Stromal cell of bone marrow (primary cell): Measurements from ENCODE around the gene EFCAB3.
"Not testable (repeated sequence)": the region's sequence is repeated elsewhere in the genome, so short reads cannot be mapped to it uniquely, and the experiment has no call there.

ENCODE experiments used
- DNase-seq: peaks from one replicate; pipeline ENCODE4 v3.0.0-alpha.2; 2012; ENCODE audit warnings: low read depth

Gene EFCAB3

GRCh38 chr17:62380253-62380652 is at the start of gene EFCAB3:
EFCAB3 (plus strand) TSS chr17:62380553; CDS start chr17:62382980, 2,427 bp downstream.
- no peak for DNase-seq

GRCh38 chr17:62336527-62336926 is 43.8 kb upstream of the EFCAB3 start:
- no peak for DNase-seq

DNA sequence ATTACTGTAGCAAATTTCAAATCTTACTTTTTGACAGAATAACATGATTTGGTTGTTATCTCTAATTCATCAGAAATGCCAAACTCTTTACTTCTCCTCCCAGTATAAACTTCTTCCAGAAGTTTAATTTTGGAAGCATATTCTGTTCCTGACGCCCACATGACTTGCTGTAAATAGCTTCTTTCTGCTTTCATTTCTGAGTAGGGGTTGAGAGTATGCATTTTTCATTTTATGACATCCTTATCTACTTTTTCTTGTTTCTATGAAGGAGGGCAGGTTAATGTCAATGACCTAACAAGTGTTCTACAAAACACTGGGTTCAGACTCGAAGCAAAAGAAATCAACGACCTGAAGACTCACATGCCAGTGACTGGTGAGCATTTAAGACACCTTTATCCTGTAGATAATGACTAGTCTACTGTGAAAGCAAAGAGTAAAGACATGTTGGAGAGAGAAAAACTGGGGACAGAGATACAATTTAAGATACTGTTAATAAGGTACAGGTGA is 36.5 kb upstream of the EFCAB3 start:
- DNase-seq, result no peak

- DNase-seq, result no peak
Measured at GRCh38 chr17:62351176-62351575, 29.2 kb upstream of the EFCAB3 start.

GRCh38 chr17:62366191-62366590 is 14.2 kb upstream of the EFCAB3 start:
- no peak for DNase-seq

DNA sequence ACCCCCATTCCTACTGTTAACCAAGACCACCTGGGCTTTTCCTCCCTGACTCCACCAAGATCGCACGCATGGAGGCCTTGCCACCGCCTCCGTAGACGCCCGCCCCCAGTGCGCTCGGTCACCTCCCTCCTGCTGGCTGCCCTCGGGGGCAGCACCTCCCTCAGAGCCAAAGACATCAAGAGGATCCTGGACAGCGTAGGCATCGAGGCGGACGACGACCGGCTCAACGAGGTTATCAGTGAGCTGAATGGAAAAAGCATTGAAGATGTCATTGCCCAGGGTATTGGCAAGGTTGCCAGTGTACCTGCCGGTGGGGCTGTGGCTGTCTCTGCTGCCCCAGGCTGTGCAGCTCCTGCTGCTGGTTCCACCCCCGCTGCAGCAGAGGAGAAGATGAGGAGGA is 1.2 kb downstream of the EFCAB3 start:
- DNase-seq, result no peak

- DNase-seq, result no peak
Measured at GRCh38 chr17:62388856-62389255, 8.5 kb downstream of the EFCAB3 start.

- no peak for DNase-seq
Measured at GRCh38 chr17:62392908-62393307, 12.6 kb downstream of the EFCAB3 start.

- DNase-seq, result no peak
Measured at GRCh38 chr17:62398891-62399290, 18.5 kb downstream of the EFCAB3 start.

DNA sequence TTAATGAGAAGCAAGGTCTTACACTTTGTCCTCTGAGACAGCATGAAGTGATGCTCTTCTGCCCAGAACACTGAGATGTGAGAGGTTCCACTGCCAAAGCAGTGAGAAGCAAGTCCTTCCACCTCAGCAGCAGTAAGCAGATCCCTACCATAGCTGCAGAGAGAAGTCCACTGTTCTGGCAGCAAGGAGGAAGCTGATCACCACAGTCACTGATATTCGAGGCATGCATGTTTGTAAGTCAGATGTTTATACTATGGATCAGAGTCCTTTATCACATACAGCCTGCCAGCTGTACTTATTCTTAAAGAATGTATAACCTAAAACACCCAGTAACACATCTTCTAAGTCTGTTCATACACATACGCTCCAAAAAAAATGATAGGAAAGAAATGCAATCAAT is 25.1 kb downstream of the EFCAB3 start:
- no peak for DNase-seq

DNA sequence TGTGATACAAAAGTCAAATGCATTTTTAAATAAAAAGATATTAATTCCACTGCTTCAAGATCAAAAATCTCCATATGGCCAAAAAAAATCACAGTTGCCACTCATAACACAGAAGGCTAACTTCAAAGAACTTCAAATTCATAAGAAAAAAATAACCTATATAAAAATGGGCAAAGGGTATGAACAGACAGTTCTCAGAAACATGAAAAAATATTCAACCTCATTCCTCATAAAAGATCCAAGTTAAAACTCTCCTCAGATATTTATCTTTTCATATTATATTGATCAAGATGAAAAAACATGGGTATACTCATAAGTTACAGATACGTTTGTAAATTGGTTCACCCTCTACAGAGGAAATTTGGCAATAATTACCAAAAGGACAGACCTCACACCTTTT is 32.7 kb downstream of the EFCAB3 start:
- not testable (repeated sequence) for DNase-seq

- DNase-seq, result peak; percentile 61
Measured at GRCh38 chr17:62423647-62424461, 43.5 kb downstream of the EFCAB3 start, which contains the start of gene METTL2A. METTL2A (plus strand) TSS chr17:62423897; CDS start chr17:62423903, 6 bp downstream.

DNA sequence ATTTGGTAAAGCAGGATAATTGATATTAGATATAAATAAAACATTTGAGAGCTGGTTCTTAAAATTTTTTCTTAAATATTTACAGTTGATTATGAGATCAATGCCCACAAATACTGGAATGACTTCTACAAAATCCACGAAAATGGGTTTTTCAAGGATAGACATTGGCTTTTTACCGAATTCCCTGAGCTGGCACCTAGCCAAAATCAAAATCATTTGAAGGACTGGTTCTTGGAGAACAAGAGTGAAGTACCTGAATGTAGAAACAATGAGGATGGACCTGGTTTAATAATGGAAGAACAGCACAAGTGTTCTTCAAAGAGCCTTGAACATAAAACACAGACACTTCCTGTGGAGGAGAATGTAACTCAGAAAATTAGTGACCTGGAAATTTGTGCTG is 45.9 kb downstream of the EFCAB3 start:
- not testable (repeated sequence) for DNase-seq

DNA sequence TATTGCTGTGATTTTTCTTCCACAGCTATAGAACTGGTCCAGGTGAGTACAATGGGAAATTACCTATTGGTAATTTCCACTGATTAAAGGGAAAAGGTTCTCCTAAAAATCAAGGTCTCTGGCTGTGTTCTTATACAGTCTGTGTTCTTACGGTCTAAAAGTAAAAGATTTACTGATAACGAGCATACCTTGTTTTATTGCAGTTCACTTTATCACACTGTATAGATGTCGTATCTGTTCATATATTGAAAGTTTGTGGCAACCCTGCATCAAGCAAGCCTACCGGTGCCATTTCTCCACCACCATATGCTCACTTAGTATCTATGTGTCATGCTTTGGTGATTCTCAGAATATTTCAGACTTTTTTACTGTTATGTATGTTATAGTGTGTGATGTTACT is 54.9 kb downstream of the EFCAB3 start:
- DNase-seq, result not testable (repeated sequence)

GRCh38 chr17:62441181-62441580 is 60.8 kb downstream of the EFCAB3 start:
- DNase-seq, result not testable (repeated sequence)

DNA sequence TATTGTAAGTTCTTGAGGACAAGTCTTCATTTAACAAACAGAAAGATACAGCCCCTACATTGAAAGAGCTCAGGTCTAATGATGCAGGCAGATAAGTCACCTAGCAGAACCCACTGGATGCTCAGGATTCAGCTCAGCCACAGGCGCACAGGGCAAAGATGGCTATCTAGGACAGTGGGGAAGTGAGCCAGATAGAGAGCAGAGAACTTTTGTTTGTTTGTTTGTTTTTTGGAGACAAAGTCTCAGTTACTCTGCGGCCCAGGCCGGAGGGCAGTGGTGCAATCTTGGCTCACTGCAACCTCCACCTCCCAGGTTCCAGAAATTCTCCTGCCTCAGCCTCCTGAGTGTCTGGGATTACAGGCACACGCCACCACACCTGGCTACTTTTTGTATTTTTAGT is 63.7 kb downstream of the EFCAB3 start:
- DNase-seq, result no peak

DNA sequence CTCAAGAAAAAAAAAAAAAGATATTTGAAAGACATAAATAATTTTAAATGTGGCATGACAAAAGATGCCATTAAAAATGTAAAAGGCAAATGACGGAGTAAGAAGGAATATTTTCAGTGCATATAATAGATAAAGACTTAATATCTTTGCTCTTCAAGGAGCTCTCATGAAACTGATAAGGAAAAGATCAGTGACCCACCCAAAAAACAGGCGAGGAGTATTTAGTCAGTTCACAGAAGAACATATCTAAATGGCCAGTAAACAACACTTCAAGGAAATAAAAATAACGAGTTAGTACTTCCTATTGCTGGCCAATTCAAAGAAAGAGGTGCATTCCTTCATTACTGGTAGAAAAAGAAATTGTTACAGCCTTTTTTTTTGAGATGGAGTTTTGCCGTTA is 65.4 kb downstream of the EFCAB3 start:
- DNase-seq, result not testable (repeated sequence)

DNA sequence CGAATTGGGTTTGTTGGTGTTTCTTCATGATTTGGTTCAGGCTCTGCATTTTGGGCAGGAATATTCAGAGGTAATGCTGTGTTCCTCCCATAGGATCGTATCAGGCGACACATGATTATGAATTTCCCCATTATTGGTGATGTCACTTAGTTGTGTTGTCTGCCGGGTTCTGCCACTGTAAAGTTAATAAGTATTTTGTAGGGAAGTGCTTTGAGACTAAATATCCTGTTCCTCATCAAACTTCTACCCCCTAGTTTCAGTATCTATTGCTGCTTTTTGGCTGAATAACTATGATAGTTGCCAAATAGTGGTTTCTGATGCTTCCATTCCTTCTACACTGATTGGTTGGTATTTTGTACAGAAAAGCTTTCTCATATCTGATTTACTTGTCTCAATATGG is 71.8 kb downstream of the EFCAB3 start:
- not testable (repeated sequence) for DNase-seq

DNA sequence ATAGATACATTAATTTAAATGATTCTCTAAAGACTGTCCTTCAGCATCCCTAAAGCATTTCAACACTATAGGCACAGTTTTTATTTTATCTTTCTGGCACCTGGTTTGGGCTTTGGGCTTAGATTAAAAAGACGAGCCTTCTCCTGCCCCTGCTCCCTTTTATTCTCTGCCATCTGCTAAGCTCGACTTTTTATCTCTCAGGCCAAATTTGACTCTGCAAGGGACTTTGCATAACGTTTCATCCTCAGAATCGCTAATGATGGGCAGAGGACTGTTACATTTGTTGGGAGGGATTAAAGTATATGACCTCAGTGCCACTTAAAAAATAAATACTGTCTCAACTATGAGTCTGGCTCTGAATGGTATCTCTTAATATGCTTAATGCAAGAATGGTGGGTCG is 72.7 kb downstream of the EFCAB3 start:
- not testable (repeated sequence) for DNase-seq

- DNase-seq, result not testable (repeated sequence)
Measured at GRCh38 chr17:62453656-62454055, 73.3 kb downstream of the EFCAB3 start.

- DNase-seq, result not testable (repeated sequence)
Measured at GRCh38 chr17:62454111-62454510, 73.8 kb downstream of the EFCAB3 start.

DNA sequence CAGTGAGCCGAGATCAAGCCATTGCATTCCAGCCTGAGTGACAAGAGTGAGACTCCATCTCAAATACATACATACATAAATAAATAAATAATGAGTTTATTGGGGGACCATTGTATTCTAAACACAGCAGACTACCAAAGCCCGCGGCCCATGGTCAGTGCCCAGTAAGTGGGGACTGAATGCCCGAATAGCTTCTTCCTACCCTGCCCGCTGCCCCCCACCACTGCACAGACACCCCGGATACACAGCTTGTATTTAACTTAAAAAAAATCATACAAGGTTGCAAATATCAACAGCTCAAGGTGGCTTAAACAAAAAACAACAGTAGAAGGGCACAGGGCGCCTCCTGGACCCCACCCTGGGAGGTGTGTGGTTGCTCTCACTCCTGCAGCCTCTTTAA is 75.7 kb downstream of the EFCAB3 start:
- DNase-seq, result no peak

GRCh38 chr17:62458483-62458882 is 78.1 kb downstream of the EFCAB3 start:
- not testable (repeated sequence) for DNase-seq

DNA sequence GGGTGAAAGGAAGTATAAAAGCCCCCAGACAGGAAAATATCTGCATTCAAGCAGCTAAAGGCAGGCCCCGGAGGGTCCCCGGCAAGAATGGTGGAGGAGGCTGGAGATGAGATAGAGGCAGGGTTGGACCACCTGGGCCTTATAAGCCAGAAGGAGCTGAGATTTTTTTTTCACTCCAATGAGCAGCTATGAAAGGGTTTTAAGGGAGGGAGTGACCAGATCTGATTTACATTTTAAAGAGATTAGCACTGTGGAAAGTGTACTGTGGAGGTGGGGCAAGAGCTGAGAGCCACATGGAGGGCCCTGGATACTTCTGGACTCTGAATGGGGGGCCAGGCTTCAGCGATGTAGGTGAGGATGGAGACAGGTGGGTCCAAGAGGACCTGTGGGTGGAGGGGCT is 84.1 kb downstream of the EFCAB3 start:
- DNase-seq, result not testable (repeated sequence)
